PFSK-1 (cell line): Measurements from ENCODE around the gene HMBS.

Experiments
- POLR2AphosphoS5 ChIP-seq: IDR thresholded peaks from 2 replicates; pipeline ENCODE4 v1.6.1; 2012; ENCODE audit warnings: low read depth, mild to moderate bottlenecking, control low read depth, low read length, moderate library complexity
- REST ChIP-seq, 2 experiments: IDR thresholded peaks; 2 replicates each; pipeline versions ENCODE4 v1.6.1 to v1.8.0; 2011 to 2012; ENCODE audit warnings: low read depth in 2 of 2, low read length in 2 of 2, control low read depth in 1 of 2, inconsistent platforms in 1 of 2, mild to moderate bottlenecking in 1 of 2, moderate library complexity in 1 of 2; ENCODE audit not compliant: insufficient read depth in 1 of 2
- TAF1 ChIP-seq: IDR thresholded peaks from 2 replicates; pipeline ENCODE4 v1.6.1; 2012; ENCODE audit warnings: low read length, control low read depth, borderline replicate concordance; ENCODE audit not compliant: insufficient read depth

- TF ChIP-seq TAF1 (no peak), REST (IDR thresholded peaks at IDR 0.05; ENCODE audit: insufficient read depth in 1 of 2, low read depth in 2 of 2, low read length in 2 of 2) (no peak), POLR2AphosphoS5 (no peak)
These were observed 28.8 kb upstream of the HMBS start for GRCh38 chr11:119055901-119056300.
